HG02642 (cell line): ENCODE measurements around the gene C1orf74.

Experiments used
- ATAC-seq: cut with Tn5 transposase; IDR thresholded peaks from one replicate; pipeline ENCODE4 v1.9.1; 2021; ENCODE audit warnings: mild to moderate bottlenecking; ENCODE audit not compliant: unreplicated experiment, poor library complexity

The C1orf74 gene

GRCh38 chr1:209749205-209749604 is 35.2 kb downstream of the C1orf74 start:
- ATAC-seq: no peak

- ATAC-seq: no peak
Measured at GRCh38 chr1:209748620-209749019, 35.7 kb downstream of the C1orf74 start.

GRCh38 chr1:209747580-209748262 is 36.6 kb downstream of the C1orf74 start:
- ATAC-seq: peak; percentile 87

- ATAC-seq: no peak
Measured at GRCh38 chr1:209746451-209747165, 37.8 kb downstream of the C1orf74 start.

GRCh38 chr1:209743145-209743482 is 41.2 kb downstream of the C1orf74 start:
- no peak for ATAC-seq

DNA sequence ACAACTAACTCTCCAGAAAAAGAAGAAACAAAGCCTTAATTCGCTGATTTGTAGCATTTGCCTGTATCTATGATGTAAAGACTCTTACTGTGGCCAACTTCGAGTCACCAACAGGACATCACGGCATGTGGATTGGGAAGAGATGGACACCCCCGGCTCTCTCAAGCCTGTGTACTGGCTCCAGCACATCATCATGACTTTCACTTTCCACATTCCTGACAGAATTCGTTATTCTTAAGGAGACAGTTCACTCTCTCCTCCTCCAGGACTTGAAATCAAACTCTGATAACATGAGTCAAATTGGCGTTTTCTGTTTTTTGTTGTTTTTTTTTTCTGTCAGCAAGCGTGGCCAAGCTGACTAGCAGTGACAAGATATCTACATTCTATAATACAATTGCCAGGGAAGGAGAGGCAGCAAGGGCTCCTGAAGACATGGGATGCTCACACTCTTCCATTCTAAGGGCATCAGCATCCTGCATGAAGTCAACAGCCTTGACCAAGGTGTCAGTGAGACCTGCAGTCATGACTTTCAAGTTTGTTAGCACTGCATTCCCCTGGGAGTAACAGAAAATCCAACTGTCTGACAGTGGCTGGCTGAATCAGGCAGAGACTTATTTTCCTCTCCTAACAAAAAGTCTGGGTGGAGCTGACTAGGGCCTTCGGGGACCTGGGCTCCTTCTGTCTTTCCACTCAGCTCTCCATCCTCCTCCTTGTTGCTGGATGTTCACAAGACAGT is 41.8 kb downstream of the C1orf74 start:
- no peak for ATAC-seq

DNA sequence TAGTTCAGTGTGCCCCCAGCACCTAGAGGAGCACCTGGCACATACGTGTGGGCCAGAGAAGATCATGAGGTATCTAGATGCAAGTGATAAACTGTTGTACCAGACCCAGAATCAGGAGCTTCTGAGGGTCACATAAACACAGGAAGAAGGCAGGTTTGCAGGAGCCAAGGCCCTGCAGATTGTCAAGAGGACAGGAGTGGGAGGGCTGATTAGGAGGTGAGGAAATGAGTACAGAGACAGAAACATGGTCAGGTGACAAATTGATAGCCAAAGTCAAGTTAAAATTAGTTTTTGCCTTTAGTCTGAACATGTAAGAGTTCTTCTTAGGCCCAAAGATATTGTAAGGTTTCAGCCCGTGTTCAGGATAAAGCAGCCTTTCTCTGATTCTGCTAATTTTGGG is 42.5 kb downstream of the C1orf74 start:
- no peak for ATAC-seq

GRCh38 chr1:209741193-209741592 is 43.2 kb downstream of the C1orf74 start:
- no peak for ATAC-seq

DNA sequence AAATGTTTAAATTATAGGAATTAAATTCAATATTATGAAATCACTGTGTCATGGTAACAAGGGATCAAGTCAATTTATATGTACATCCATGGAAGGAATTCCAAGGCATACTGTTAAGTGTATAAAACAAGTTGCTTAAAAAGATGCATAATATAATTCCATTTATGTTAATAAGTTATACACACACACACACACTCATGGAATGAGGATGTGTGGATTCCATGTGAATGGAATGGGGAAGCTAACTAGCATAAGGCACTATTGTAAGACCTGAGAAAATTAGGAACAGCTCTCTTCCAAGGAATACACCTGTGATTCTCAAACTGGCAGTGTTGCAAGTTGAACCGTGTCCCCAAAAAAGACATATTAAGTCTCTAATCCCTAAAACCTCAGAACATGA is 46.1 kb downstream of the C1orf74 start:
- no peak for ATAC-seq

GRCh38 chr1:209737118-209737505 is 47.2 kb downstream of the C1orf74 start:
- no peak for ATAC-seq

DNA sequence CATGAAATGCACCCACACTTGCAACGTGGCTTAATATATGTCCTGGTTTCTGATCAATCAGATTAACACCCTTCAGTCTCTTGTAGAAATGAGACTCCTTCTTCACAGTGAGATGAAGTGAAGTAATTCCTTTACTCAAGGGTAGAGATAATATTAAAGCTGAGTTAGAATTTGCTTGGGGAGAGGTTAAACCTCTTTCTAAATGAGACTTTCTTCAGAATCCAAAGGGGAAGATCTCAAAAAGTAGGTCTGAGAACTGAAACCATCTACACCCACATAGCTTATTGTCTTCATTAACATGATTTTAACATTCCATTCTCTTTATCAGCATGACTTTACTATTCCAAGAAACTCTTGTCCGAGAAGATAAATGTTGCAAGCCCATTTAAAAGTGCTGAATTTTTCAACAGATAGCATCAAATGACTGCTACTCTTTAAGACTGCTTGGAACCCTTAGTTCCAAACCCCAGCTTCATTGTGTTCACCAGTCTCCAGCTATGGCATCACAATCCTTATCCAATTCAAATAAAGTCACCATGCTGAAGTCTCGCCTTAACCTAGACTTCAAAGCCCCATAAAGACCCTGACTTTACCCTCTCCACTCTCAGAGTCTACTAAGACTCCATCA is 47.8 kb downstream of the C1orf74 start:
- ATAC-seq: no peak

DNA sequence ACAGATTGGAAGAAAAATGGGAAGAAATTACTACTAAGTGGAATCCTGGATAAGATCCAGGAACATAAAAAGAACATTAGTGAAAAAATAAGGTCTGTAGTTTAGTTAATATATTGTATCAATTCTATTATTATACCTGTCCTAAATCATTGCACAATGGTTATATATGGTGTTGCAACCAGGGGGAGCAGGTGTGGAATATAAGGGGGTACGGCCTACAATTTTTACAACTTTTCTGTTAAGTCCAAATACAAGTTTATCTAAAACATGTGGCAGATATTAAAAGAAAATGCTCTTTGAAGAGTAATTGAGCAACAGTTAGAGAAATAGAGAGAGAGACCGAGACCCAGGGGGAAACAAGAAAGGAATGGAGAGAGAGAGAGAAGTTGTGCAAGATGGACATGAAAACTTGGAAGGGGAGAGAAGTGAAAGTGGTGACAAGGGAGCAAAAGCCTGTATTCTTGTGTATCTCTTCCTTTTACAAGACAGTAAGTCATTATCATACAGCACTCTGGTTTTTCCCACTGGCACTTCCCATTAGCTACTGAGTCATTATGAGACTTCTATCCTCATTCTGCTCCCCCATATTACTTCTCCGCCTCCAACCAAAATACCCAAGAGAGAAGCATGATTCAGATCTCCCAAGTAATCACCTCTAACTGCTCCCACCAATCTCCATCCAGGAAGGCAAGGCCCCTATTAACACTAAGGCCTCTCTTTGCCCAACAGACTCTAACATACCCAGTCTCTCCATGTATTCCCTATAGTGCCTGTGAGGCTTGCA is 50.8 kb downstream of the C1orf74 start:
- ATAC-seq: no peak

DNA sequence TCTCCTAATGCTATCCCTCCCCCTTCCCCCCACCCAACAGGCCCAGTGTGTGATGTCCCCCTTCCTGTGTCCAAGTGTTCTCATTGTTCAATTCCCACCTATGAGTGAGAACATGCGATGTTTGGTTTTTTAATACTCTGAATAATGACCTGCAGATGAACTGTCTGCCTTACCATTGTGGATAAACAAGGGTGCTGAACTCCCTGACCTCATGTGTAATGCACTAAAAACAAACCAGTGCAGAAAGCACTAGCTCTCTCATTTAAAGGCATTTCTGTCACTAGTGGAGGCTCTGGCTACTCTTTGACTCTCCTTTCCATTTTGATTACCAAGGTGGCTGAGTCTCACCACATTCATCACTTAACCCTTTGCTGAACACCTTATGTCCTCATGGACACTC is 51.6 kb downstream of the C1orf74 start:
- no peak for ATAC-seq

GRCh38 chr1:209729436-209729835 is 54.9 kb downstream of the C1orf74 start:
- ATAC-seq: no peak
